ENCODE results near the gene ZNF234.
"Not testable (repeated sequence)": the region's sequence is repeated elsewhere in the genome, so short reads cannot be mapped to it uniquely, and the experiment has no call there.

ZNF234 gene

GRCh38 chr19:44151491-44151890, 10.1 kb downstream of the ZNF234 start:
- no peak for TF ChIP-seq CTCF (conservative IDR thresholded peaks at IDR 0.05; ENCODE audit: low read depth, low read length)
- DNase-seq (ENCODE audit: low read depth), result no peak
- H3K4me3 ChIP-seq (ENCODE audit: low read length), result no peak overlapping the region

- DNase-seq (ENCODE audit: low read depth), result no peak
- no peak for TF ChIP-seq CTCF (conservative IDR thresholded peaks at IDR 0.05; ENCODE audit: low read depth, low read length)
- H3K4me3 ChIP-seq (ENCODE audit: low read length), result no peak overlapping the region
Observed at GRCh38 chr19:44156475-44156874, 15.1 kb downstream of the ZNF234 start.

GRCh38 chr19:44163789-44164188, 22.4 kb downstream of the ZNF234 start:
- H3K4me3 ChIP-seq (ENCODE audit: low read length), result no peak overlapping the region
- DNase-seq (ENCODE audit: low read depth), result no peak
- TF ChIP-seq CTCF (conservative IDR thresholded peaks at IDR 0.05; ENCODE audit: low read depth, low read length), result no peak

GRCh38 chr19:44164327-44164672, 22.9 kb downstream of the ZNF234 start:
- no peak for TF ChIP-seq CTCF (conservative IDR thresholded peaks at IDR 0.05; ENCODE audit: low read depth, low read length)
- no peak for DNase-seq (ENCODE audit: low read depth)
- peak overlapping the region; percentile 84 for H3K4me3 ChIP-seq (ENCODE audit: low read length)

GRCh38 chr19:44164673-44165512, 23.5 kb downstream of the ZNF234 start, which contains the start of gene ZNF226:
Gene ZNF226 (plus strand): TSS chr19:44165100. CDS start chr19:44170081, 4,981 bp downstream.
- no peak for TF ChIP-seq CTCF (conservative IDR thresholded peaks at IDR 0.05; ENCODE audit: low read depth, low read length)
- peak; percentile 99 for DNase-seq (ENCODE audit: low read depth)
- H3K4me3 ChIP-seq (ENCODE audit: low read length), result peak within 1 kb of the TSS; percentile 84

GRCh38 chr19:44170660-44171059, 29.3 kb downstream of the ZNF234 start:
- H3K4me3 ChIP-seq (ENCODE audit: low read length); DNase-seq (ENCODE audit: low read depth): not testable (repeated sequence)

- no peak for DNase-seq (ENCODE audit: low read depth)
- no peak for TF ChIP-seq CTCF (conservative IDR thresholded peaks at IDR 0.05; ENCODE audit: low read depth, low read length)
- H3K4me3 ChIP-seq (ENCODE audit: low read length), result no peak overlapping the region
Observed at GRCh38 chr19:44176590-44176989, 35.2 kb downstream of the ZNF234 start.
